Neutrophil (primary cell): ENCODE results near the gene ITGA11.

Experiments
- H3K27ac ChIP-seq: fragments of 200-600 bp; sonication (generic); 2 replicates; pipeline ENCODE4 v1.5.1; 2016; ENCODE audit warnings: mild to moderate bottlenecking, moderate library complexity
- H3K27me3 ChIP-seq: fragments of 200-600 bp; sonication (generic); 2 replicates; pipeline ENCODE4 v1.6.0; 2016; ENCODE audit warnings: mild to moderate bottlenecking
- H3K36me3 ChIP-seq: fragments of 200-600 bp; sonication (generic); 2 replicates; pipeline ENCODE4 v1.5.1; 2017
- H3K4me1 ChIP-seq, 2 experiments: fragments of 200-600 bp in 1 of 2; sonication (generic) in 1 of 2; 1 replicate in 1 of 2; 2 replicates in 1 of 2; pipeline versions ENCODE4 v1.5.1 to v1.6.1; 2013 to 2016; ENCODE audit warnings: low read depth in 1 of 2, low read length in 1 of 2, mild to moderate bottlenecking in 1 of 2, moderate library complexity in 1 of 2; ENCODE audit not compliant: control insufficient read depth in 1 of 2, insufficient read depth in 1 of 2
- H3K4me3 ChIP-seq, 2 experiments: fragments of 200-600 bp in 1 of 2; sonication (generic) in 1 of 2; 1 replicate in 1 of 2; 2 replicates in 1 of 2; pipeline ENCODE4 v1.5.1; 2013 to 2016; ENCODE audit warnings: low read depth in 1 of 2, low read length in 1 of 2, mild to moderate bottlenecking in 1 of 2, moderate library complexity in 1 of 2
- H3K9me3 ChIP-seq: fragments of 200-600 bp; sonication (generic); 2 replicates; pipeline ENCODE4 v1.5.1; 2016
- TF ChIP-seq, protein P1 (sequence below): fragments of 200-600 bp; sonication (generic); IDR thresholded peaks from 2 replicates; pipeline ENCODE4 v1.5.1; 2016; ENCODE audit warnings: antibody characterized with exemption

ITGA11 gene

DNA sequence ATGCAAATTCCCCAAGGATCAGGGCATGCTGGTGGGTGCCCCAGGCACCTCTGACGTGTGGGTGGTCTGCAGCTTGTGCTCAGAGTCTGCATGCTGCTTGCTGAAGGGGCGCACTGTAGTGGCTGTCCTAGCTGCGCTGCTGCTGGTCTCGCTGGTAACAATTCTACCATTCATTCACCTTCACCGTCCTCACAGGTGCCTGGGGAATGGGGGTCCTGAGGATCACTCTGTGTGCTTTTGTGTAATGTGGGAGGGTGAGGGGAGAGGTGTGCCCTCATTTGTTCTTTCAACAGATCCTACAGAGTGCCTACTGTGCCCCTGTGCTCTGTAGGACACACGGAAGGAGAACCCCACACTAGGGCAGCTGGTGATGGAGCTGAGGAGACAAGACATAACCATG lies 2.1 kb upstream of the ITGA11 start:
- TF ChIP-seq, protein P1, sequence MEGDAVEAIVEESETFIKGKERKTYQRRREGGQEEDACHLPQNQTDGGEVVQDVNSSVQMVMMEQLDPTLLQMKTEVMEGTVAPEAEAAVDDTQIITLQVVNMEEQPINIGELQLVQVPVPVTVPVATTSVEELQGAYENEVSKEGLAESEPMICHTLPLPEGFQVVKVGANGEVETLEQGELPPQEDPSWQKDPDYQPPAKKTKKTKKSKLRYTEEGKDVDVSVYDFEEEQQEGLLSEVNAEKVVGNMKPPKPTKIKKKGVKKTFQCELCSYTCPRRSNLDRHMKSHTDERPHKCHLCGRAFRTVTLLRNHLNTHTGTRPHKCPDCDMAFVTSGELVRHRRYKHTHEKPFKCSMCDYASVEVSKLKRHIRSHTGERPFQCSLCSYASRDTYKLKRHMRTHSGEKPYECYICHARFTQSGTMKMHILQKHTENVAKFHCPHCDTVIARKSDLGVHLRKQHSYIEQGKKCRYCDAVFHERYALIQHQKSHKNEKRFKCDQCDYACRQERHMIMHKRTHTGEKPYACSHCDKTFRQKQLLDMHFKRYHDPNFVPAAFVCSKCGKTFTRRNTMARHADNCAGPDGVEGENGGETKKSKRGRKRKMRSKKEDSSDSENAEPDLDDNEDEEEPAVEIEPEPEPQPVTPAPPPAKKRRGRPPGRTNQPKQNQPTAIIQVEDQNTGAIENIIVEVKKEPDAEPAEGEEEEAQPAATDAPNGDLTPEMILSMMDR, result no peak
- Histone ChIP-seq H3K4me1 (no peaks in the 10 kb centered on the region), H3K9me3 (no peaks in the 10 kb centered on the region), H3K27me3 (peaks cover 98% of the 10 kb centered on the region), H3K36me3 (no peaks in the 10 kb centered on the region), H3K27ac (no peak overlapping the region), H3K4me3 (no peak overlapping the region)

DNA sequence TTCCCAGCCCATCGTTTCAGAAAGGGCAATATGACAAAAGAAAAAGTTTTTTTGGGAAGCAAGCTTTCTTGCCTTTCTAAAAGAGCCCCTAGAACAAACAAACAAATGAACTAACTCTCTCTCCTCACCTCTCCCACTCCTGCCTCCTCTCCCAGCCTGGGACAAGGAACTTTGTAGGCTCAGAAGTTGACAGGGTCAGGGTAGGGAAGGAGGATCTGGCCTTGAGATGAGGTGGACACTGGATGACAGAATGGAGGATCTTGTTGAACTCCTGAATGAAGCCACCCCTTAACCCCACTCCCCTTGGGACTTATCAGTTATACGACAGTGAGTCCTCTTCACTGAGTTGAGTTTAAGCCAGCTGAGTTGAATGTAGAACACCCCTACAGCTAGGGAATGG lies 1.6 kb upstream of the ITGA11 start:
- H3K27me3 ChIP-seq, result peaks cover 98% of the 10 kb centered on the region

DNA sequence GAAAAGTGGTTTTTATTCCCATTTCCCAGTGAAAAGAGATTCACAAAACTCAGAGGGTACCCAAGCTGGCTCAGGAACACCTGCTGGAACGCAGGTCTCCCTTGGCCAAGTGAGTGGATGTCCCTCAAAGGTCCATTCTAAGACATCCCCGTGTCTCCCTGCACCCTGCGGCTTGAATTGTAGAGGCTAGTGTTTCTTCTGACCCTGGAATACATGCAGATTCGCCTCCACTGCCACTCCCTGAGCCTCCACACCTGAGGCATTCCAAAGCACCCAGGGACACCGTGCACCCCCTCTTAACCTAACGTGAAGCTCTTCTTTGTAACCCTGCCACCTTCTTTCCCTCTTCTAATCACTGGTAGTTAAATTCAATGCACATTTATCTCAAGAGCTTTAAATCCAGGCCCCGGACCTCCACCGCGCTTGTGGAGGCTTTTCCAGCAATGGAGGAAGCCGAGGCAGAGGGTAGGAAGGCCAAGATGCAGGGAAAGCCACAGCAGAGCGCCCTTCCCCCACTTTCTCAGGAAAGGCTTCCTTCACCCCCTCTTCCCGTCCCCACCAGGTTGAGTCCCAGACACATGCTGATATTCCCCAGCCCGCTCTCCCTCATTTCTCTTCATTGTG lies 590 bp upstream of the ITGA11 start:
- H3K9me3 ChIP-seq, result no peaks in the 10 kb centered on the region
- H3K4me1 ChIP-seq, result no peaks in the 10 kb centered on the region
- TF ChIP-seq, protein P1, result no peak
- H3K27ac ChIP-seq, result no peak overlapping the region
- H3K27me3 ChIP-seq, result peaks cover 98% of the 10 kb centered on the region
- no peaks in the 10 kb centered on the region for H3K36me3 ChIP-seq
- no peak overlapping the region for H3K4me3 ChIP-seq

More for the DNA sequence above, 1.6 kb upstream of the ITGA11 start:
- H3K27ac ChIP-seq, result no peak overlapping the region
- TF ChIP-seq, protein P1, result no peak
- no peaks in the 10 kb centered on the region for H3K36me3 ChIP-seq
- H3K4me3 ChIP-seq, result no peak overlapping the region
- H3K9me3 ChIP-seq, result no peaks in the 10 kb centered on the region
- no peaks in the 10 kb centered on the region for H3K4me1 ChIP-seq

DNA sequence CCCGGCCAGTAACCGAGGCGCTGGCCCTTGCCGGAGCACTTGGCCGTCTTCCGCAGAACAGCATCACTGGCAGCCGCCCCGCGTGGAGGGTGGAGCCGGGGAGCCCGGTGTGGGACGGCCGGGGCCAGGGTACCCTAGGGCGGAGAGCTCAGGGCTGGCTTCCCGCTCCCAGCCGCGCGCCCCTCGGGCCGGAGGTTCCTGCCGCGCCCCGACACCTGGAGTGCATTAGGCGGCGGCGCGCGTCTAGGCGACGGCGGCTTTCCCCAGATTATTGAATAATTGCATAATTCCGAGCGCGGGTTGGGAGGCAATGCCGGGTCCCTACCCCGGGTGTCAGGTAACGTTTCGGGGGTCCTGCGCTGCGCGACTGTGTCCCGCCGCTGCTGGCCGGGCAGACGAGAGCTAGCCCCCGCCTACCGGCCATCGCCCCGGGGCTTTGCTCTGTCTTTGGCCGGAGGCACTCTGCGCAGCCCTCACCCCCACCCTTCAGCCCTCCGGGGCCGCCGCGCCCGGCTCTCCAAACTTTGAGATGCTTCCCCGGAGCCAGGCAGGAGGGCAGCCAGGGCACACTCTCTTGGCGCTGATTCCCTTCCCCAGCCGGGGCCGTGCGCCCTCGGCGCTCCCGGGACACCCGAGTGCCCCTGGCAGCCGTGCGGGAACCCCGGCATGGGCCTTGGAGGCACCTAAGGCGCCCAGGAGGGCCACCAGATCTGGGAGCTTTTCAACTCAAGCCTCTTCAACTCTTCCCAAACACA lies 749 bp downstream of the ITGA11 start:
- TF ChIP-seq, protein P1, result no peak
- Histone ChIP-seq H3K27me3 (peaks cover 92% of the 10 kb centered on the region), H3K9me3 (no peaks in the 10 kb centered on the region), H3K27ac (no peak overlapping the region), H3K36me3 (no peaks in the 10 kb centered on the region), H3K4me3 (no peak overlapping the region), H3K4me1 (no peaks in the 10 kb centered on the region)

DNA sequence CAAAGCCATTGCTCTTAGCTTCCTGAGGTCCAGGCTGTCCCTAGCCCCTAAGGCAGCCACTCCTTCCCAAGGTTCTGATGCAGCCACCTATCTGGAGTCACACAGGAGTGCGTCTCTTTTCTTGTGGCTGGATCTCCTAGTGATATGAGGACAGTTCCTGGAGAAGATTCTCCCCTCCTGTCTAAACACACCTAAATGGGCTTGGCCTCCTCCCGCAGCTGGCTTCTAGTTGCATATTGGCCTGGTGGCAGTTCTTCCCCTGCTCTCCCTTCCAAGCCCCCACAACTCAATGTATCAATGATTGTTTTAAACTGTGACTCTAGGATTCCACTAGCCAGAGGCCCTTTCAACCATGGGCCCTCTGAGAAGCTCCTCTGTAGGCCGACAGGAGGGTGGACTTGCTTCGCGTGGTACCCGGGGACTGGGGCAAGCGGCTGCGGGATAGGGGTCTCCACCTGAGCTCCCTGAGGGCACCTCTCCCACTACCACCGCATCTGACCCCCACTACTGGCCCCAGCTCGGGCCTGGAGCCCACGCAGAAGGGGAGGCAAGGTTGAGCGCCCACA lies 1.4 kb downstream of the ITGA11 start:
- Histone ChIP-seq H3K27me3 (peaks cover 85% of the 10 kb centered on the region), H3K27ac (no peak overlapping the region), H3K36me3 (no peaks in the 10 kb centered on the region), H3K4me3 (no peak overlapping the region), H3K4me1 (no peaks in the 10 kb centered on the region), H3K9me3 (no peaks in the 10 kb centered on the region)
- TF ChIP-seq, protein P1, result no peak
